C4-2B (cell line): ENCODE results near the gene CP.

Source experiments
- CTCF ChIP-seq: fragments of 450-650 bp; conservative IDR thresholded peaks from 2 replicates; pipeline ENCODE4 v1.5.1; 2017; ENCODE audit warnings: mild to moderate bottlenecking
- ZFX ChIP-seq: fragments of 450-650 bp; IDR thresholded peaks from 2 replicates; pipeline ENCODE4 v1.6.1; 2017

DNA sequence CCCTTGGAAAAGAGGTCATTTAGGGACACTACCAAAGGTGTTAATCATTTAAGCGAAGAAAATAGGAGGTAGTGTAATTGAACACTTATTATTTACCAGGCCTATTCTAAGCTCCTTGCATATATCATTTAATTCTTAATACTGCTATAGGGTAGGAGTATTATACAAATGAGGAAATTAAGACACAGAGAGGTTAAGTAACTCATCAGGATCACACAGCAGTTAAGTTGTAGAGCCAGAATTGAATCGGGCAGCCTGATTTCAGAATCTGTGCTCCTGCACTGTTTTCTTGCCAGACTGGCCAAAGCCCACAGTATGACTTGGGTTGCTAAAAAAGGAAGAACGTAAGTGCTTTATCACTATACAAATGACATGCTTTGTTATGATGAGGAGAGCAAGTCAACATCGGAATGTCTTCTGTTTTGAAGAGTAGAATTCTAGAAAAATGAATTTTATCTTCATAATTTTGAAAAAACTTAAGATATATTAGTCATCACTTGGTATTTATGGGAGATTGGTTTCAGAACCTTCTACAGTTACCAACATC is 60.8 kb downstream of the CP start:
- no peak for TF ChIP-seq CTCF
- TF ChIP-seq ZFX: no peak
